HuH-7.5 (cell line): ENCODE data around the gene FAM13A.

Source experiments
- DNase-seq: peaks from one replicate; pipeline ENCODE4 v3.0.0; 2011; ENCODE audit warnings: low spot score

FAM13A gene

DNA sequence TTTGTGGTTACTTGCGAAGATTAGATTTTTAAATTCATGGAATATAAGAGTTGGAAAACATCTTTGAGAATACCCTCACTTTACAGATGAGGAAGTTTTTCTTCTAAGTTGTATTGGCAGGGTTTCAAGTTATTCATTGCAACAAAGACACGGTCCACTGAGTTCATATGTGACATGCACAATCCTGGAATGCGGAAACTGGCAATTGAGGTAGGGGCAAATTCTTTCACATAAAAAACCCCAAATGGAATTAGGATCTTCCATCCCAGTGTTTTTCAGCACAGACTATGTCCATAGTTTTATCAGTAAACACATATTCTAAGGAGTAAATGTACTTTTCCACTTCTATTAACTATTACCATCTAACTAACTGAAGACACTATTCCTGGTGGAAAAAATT, 277.6 kb downstream of the FAM13A start:
- DNase-seq: no peak

DNA sequence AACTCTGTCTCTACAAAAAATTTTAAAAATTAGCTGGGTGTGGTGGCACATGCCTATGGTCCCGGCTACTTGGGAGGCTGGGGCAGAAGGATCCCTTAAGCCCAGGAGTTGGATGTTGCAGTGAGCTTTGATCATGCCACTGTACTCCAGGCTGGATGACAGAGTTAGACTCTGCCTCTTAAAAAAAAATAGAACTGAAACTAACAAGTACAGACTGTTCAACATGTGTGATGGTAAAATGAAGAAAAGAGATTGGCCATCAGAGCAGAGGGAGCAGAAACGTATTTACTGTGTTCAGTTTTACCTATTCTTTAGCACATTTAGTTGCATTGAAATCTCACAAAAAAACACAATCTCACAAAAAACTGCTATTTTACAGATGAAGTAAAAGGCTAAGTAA, 281.5 kb downstream of the FAM13A start:
- DNase-seq: no peak

DNA sequence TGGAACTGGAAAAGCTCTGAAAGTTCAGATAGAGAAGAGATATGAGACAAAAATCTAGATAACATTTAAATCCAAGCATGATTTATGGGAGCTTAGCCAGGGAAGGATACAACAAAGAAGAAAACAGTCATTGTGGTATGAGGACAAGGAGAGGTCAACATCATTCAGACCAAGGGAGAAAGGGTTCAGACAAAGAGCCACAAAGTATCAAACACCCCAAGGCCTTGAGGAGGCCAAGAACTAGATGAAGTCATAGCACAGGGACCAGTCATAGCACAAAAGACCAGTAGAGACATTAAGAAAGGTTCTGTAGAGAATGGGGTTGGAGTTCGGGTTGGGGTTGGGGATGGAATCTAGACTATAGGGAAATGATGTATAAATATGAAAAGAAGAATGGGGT, 282.0 kb downstream of the FAM13A start:
- no peak for DNase-seq

DNA sequence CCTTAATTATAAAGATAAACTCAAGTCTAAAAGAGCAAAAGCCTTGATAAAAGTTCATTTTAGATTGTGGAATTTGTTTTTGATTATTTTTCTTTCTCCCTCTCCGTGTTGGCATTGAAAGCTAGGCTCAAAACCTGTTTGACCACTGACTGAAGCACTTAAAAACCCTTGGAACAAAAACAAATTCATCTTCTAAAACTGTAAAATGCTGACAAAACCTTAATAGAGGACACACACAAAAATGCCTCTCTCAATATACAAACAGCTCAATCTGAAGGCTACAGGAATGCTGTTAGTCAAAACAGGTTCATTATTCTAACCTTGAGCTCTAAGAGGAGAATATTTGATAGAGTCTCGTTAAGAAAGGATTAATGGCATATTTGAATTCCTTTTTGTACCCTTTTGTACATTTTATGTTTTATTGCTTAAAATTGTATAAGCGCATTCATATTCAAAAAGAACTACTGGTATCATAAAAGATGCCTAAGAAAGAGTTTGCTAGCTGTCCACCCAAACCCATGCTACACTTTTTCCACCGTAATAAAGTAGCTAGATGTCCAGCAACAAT, 285.0 kb downstream of the FAM13A start:
- no peak for DNase-seq

DNA sequence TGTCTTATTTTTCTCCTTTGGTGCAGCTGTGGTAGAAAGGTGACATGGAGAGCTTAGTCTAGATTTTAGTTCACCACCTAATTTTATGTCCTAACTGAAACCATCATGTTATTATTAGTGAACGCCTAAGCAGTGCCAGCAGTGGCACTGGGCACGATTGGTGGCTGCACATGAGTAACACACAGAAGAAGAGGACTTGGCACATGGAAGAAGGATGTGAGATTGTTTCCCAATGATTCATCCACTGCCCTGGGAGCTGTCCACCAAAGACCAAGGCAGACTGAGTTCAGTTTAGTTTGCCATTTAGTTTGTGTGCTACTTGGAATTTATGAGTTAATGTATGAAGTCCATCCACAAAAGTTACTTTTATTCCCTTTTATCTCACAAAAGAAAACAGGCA, 291.3 kb downstream of the FAM13A start:
- DNase-seq: no peak

DNA sequence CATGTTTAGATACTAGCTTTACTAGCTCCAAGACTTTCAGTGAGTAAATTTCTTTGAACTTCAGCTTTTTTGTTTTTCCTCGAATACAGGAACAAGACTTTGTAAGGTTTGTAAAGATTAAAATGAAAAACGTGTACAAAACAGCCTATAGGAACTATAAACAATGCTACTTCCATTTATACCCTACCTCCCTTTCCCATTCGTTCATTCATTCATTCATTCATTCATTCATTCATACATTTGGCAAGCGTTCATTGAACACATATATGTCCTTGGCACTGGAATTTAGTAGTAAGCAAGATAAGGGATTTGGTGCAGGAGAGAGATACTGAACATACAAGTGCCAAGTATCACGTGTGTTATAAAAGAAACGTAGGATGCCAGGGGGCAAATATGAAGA, 293.9 kb downstream of the FAM13A start:
- no peak for DNase-seq

DNA sequence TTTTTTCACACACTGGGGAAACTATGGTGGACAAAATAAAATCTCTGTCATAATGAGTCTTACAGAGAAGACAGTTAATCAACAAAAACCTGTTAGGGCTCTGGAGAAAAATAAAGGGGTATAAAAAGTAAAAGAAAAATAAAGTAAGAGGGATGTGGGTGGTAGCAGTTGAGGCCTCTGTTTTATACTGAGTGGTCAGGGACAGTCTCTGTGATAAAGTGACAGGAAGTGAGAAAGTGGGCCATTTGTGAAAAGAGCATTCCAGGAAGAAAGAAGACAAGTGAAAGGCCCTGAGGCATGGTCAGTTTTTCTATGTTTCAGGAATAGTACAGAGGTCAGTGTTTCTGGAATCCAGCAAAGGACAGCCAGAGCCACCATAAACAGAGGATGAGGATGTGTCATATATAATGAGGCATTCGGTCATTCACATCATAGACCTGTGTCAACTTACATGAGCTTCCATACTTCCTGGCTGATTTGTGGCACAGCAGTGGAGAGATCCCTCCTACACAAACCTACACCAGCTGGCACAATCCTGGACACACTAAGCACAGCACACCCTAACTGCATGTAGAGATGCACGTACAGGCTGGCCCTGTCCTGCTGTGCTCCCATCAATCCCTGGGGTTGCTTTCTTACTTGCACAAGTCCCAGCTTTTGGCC, 295.0 kb downstream of the FAM13A start:
- DNase-seq: no peak

DNA sequence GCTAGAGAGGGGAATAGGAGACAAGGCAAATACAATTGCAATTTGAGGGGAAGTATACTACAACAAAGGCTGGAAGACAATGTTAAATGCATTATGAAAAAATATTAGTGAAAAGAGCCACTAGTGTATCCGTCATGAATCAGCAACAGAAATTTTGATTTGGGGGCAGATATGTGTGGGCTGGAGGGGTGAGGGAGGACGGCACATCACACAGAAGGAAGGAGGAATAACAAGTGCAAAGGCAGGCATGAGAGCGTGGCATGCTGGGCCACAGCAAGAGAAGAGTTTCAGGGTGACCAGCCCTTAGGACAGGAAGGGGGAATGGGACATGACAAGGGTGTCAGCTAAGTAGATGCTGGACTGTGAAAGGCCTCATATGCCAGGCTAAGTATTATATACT, 295.6 kb downstream of the FAM13A start:
- no peak for DNase-seq

DNA sequence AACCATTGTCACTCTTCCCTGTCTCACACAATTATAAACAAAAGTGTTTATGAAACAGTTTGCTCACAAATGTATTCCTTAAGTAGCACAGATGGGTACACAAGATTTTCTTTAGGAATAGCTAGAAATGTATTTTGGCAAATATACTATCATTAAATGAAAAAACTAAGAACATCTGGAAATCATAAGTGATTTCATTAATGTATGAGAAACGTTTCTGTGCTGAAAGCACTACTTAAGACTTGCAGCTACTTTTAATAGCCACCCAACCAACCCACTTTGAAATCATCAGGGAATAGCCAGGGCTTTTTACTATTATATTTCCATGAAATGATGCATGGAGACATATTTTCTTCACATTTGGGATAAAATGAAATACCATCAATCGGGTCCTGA, 297.1 kb downstream of the FAM13A start:
- DNase-seq: no peak

DNA sequence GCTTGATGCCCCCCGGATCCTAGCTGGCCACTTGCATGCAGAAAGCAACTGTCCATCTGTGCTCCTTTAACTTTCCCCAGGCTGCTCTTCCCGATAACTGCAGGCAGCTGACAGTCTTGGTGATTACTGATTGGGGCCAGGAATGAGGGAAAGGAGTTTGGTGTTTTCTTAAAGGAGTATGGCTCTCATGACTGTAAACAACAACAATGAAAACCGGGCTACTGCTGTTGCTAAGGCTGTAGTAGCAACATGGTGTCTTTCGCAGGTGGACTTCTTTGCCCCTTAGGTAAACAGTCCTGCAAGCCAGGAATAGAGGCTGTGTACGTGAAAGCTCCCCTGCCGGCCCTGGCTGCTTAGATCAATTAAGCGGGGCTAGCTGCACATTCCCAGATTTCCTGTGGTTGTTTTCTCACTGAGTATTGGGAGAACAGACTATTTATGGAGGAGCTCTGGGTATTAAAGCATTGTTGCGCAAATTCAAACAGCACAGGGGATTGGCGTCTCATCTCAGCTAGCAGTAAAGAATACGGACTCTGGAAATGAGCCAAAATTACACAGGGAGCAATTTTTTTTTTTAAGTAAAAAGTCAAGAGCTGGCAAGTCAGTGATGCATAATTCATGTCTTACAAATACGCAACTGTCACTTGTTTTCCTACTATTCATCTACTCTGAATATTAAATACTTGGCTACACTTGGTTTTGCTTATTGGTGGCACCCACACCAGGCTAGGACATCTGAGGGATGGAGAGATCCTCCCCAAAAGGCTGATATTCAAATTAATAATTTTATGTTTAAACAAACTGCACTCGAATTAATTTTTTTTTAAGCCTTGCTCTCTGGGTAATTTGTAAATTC, 297.7 kb downstream of the FAM13A start:
- DNase-seq: peak; percentile 13

DNA sequence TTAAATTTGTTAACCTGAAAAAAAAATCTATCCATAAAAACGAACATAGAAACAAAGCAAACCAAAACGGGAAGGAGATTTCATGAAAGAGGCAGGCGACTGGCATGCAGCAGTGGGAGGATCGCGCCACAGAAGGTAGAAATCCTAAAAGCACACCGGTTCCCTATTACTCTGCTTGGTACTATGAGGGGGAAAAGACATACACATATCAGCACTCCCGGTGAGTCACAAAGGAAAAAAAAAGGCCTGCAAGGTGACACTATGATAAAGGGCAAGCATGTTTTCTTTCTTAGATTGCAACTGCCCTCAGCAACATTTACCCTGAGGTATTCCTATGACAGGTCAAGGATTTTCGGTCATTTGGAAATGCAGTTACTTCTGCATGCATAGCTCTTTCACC, 298.7 kb downstream of the FAM13A start:
- DNase-seq: no peak

DNA sequence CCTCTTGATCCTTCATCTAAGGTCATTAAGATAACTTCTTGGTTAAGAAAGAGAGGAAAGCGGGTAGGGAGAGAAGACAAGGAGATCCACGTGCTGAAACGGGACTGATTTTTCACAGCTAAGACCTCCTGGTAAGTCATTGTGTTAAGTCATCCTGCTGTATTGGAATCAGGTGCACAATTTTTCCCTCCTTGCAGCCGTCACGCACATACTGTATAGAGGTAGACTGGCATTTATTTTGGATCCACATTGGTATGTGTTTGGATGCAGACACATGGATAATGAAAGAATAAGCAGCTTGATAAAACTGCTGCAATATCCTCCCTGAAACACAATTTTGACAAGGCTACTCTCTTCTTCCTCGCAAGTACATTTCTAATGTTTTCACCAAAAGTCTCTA, 299.2 kb downstream of the FAM13A start:
- no peak for DNase-seq

DNA sequence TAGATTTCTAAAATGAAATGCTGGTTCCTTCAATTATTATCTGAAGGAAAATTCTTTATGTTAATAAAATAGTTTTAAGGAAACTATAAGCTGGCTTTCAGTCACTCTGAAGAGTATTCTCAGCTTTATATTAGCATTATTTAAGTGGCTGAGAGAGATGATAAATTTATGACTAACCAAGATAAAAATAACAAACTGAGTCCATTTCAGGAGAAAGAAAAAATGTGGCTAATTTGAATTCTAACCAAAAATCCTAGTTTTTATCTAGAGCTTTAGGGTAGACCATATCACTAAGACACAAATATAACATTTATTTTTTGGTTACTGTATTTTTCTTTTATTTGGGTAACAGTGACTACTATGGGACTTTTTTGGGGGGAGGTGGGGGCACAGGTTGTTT, 299.9 kb downstream of the FAM13A start:
- DNase-seq: no peak

DNA sequence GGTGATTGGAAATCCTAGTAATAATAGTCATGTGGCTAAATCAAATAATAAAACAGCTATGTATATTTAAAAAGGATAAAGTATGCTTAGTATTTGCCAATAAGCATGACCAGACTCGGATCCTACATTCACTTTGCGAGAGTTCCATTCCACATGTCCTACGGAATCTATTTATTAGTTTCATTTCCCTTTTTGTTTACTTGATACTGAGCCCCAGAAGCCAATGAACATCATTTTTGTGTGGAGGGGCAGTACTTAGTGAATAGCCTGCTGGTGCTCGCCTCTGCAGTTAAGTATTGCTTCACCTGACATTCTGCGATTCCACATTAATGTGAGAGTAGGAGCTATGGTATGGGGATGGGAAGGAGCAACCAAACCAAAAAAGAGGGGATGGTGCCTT, 300.8 kb downstream of the FAM13A start:
- DNase-seq: no peak

DNA sequence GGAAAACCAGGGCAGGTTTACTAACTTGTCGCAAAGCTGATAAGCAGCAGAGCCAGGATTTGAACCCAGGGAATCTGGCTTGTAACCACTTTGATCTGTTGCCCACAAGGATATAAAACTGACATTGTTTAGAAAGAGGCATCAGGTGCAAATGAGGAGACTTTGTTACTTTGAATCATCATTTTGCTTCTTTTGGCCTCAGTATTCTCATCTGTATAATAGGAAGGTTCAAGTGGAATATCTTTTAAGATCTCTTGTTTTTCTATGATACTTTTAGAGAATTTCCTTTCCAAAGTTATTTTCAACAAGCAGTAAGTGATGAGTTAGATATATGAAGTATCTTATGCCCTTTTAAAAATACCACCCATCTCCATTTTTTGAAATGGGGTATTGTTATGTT, 301.5 kb downstream of the FAM13A start:
- DNase-seq: no peak

DNA sequence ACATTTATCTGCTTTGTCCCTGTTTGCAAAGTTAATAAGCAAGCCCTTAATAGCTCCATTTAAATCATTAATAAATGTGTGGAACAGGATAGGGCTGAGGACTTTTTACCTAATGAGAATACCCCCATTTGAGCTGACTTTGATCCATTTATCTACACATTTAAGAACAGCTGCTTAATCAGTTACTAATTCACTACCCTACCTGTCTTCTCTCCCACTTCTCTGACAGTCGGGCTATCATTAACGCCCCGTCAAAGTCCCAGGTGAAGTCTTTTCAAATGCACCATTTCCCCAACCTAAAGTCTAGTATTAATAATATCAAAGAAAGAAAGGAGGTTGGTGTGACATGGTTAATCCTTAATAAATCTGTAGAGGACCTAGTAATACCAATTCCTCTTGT, 302.2 kb downstream of the FAM13A start:
- no peak for DNase-seq

DNA sequence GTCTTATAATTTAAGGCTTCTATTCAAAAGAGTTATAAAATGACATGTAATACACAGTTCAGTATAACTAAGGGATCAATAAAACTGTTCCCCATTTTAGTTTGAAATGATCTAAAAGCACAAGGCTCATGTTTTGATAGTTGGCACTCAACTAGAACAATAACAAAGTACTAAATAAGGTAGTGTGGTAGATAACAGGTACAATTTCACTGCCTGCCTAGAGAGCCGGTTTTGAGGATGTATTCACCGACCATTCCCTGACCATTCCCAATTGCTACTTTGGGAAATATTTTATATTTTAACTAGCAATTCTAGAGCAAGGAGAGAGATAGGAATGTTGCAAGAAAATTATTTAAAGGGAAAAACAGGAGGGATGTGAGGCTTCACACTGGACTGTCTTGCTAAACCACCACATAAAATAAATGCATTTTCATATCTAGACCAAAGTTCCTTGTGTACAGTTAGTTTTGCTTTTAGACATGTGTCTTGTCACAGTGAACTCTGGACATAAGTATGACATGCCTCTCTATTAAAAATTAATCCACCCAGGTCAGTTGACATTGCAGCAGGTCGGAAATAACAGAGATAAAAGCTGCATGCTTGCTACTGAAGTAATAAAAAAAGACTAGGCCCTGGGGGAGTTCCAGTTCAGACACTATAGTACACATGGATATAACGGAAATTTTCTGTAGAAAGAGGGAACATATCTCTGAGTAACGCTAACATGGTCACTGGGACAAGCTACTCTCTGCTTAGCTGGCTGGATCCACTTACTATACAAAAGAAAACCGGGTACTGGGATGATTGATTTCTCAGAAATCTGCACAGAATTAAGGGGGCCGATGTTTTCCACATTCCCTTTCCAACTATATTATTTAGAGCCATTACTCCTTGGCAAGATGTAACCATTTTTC, 303.1 kb downstream of the FAM13A start:
- peak; percentile 19 for DNase-seq

DNA sequence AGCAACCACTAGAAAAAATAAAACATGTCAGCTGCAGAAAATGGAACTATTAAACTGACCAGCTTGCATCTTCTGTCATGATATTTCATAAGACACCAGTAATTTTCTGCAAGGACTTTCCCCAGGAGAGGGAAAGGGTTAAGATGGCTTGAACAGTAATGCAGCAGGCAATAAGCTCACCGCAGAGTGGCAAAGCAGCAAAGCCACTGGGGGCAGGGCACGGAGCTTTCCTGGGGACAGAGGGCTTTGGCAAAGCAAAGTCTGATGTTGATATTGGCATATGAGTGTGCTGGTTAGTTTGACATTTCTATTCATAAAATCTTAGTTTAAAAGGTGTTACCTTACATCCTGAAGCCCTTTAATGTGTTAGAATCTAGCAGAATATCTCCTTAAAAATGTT, 304.2 kb downstream of the FAM13A start:
- DNase-seq: no peak

DNA sequence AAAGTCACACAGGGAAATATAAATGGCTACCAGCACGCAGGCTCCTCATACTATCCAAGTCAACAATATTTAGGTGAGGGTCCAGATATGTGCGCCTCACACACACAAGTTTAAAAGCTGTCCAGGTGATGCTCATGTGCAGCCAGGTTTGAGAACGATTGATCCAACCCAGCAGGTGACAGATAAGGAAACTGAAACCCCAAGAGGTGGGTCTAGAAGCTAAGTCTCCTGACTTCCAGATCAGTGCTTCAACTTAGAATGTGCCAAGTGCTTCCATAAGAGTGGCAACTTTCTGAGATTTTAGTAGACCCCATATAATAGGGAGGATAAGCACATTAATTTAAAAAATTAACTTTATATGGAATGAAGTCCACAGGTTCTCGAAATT, 304.9 kb downstream of the FAM13A start:
- DNase-seq: no peak

DNA sequence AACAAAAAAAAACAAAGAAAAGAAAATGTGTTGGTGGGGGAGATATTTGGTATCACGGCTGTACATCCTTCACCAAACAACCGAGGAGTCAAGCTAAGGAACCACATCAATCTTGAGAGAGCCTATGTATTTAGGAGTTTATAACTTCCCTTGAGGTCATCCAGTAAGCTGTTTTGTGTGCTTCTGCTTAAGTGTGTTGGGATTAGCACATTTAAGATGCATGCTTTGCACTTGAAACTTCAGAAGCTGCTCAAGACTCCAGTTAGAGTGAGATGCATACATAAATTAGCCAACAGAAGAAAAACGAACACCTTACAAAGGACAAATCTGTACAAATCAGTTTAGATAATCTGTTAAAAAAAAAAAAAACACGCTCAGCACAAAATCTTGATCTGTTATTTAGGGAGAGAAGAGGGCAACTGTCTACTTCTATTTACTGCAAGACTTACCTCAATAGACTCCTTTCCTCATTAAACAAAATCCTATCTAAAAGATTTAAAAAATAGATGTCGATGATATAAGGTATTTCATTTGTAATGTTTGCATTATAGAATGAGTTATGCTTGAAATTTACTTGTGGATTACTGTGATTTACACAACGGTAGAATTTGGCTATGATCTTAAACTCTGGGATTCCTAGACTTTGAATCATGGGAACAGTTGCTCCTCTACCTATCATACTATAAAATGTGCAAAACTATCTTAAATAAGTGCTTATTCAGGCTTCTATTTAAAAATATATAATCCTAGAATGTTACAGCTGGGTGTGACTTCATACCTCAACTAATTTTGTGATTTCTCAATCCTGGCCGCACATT, 305.5 kb downstream of the FAM13A start:
- no peak for DNase-seq

DNA sequence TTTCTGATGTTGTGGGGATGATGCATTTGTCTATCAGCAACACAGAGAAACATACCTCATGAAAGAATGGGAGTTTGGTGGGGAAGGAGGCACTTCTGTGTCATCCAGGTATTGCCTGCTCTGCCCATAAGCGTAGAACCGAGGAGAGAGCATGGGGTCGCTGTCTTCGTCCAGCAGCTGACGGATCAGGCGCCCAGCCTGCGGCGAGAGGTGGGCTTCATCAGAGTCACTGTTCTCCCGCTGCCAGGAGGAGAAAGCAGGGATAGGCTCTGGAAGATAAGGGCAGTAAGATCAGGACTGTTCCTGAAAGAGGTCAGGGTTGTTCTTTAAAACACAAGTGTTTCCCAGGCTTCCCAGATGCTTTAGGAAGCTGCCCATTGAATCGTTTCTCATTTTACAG, 306.6 kb downstream of the FAM13A start:
- no peak for DNase-seq

DNA sequence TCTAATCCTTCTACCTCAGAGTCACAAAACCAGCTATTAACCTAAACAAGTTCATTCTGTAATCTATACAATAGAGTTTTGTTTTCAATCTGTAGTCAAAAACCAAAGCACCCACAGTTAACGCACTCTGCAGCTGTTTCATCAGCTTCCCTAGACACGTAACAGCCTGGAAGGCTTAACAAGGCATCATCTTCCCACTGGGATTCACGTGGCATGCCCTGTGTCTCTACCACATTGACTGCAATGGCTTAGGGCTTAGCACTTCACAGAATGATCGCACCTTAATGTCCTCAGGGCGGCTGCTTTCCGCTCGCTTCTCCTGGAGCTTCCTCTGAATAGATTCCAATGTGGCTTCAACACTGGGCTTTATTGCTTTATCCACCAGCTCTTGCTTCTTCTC, 309.6 kb downstream of the FAM13A start:
- no peak for DNase-seq
